KMS-11 (cell line): ENCODE results near the gene CASK.

Source experiments
- H2AFZ ChIP-seq: fragments of 200-600 bp; sonication (generic); 2 replicates; pipeline ENCODE4 v1.6.1; 2016; ENCODE audit warnings: antibody characterized with exemption, mixed run types, low read depth
- H3K27ac ChIP-seq: fragments of 200-600 bp; sonication (generic); 2 replicates; pipeline ENCODE4 v1.6.1; 2016; ENCODE audit warnings: mild to moderate bottlenecking, mixed run types
- H3K27me3 ChIP-seq: fragments of 200-600 bp; sonication (generic); 2 replicates; pipeline ENCODE4 v1.6.1; 2017; ENCODE audit warnings: mild to moderate bottlenecking, low read depth, mixed run types, moderate library complexity; ENCODE audit not compliant: insufficient read depth
- H3K36me3 ChIP-seq: fragments of 200-600 bp; sonication (generic); 2 replicates; pipeline ENCODE4 v1.6.1; 2017; ENCODE audit warnings: mild to moderate bottlenecking, mixed run types; ENCODE audit not compliant: insufficient read depth
- H3K4me1 ChIP-seq: fragments of 200-600 bp; sonication (generic); 2 replicates; pipeline ENCODE4 v1.6.1; 2016; ENCODE audit warnings: mild to moderate bottlenecking, low read depth, mixed run types; ENCODE audit not compliant: poor library complexity, severe bottlenecking
- H3K4me2 ChIP-seq: fragments of 200-600 bp; sonication (generic); 2 replicates; pipeline ENCODE4 v1.7.0; 2016; ENCODE audit warnings: mild to moderate bottlenecking, mixed run types
- H3K4me3 ChIP-seq: fragments of 200-600 bp; sonication (generic); IDR thresholded peaks from 2 replicates; pipeline ENCODE4 v1.6.1; 2017; ENCODE audit warnings: low read depth, low read length, mixed read lengths; ENCODE audit not compliant: insufficient read depth
- H3K79me2 ChIP-seq: fragments of 200-600 bp; sonication (generic); 2 replicates; pipeline ENCODE4 v1.6.1; 2016; ENCODE audit warnings: low read depth, mixed run types; ENCODE audit not compliant: insufficient read depth
- H3K9ac ChIP-seq: fragments of 200-600 bp; sonication (generic); 2 replicates; pipeline ENCODE4 v1.6.1; 2016; ENCODE audit warnings: mild to moderate bottlenecking, mixed run types
- H4K20me1 ChIP-seq: fragments of 200-600 bp; sonication (generic); 2 replicates; pipeline ENCODE4 v1.6.1; 2016; ENCODE audit warnings: mild to moderate bottlenecking, mixed run types; ENCODE audit not compliant: insufficient read depth
- TF ChIP-seq, protein P1 (sequence below): fragments of 200-600 bp; sonication (generic); conservative IDR thresholded peaks from 2 replicates; pipeline ENCODE4 v1.6.1; 2017; ENCODE audit warnings: low read depth, mild to moderate bottlenecking, antibody characterized with exemption, low read length, moderate library complexity, mixed read lengths

The CASK gene

DNA sequence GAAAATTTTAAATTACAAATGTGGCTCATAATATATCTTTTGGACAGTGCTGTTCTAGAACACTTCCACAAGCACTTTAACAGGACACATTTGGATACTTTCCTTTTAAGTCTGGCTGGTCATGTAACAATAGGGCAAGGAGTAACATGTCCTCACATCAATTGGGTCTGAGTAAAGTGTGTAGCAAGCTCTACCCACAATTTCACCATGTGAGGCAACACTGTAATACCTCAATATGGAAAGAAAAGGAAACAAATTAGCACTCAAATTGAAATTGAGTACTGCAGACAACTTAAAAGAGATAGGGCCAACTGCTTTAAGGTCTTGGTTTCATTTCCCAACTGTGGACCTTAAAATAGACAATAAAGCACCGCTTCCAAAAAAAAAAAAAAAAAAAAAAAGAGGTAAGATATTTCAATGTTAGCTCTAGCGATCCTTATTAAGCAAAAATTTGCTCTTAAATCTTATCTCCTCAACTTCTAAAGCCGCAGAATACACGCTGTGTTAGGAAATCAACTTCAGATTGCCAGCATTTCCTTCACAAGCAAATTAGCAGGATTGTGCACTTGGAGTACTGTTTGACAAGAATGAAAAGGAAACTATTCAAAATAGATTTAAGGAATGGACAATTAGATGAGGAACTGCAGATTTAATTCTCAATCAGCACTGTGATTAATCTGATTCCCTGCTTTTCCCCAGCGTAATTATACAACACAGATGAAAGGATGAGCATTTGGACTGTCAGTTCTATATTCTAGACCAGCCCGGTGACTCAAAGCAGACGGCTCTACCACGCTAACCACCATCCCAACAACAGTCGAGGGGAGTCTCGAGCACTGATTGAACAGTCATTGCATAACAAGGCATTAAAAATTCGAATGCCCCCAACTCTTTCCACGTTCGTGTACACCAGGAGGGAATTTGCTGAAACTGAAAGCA lies 1.6 kb downstream of the CASK start:
- Histone ChIP-seq H3K27ac (peak overlapping the region; percentile 54; the same call in 1 of the 2 replicates), H4K20me1 (no peaks in the 10 kb centered on the region), H3K4me1 (peaks cover 16% of the 10 kb centered on the region), H3K9ac (peak overlapping the region; percentile 62), H2AFZ (no peak overlapping the region), H3K4me3 (peak overlapping the region; percentile 48), H3K27me3 (no peaks in the 10 kb centered on the region), H3K4me2 (peak overlapping the region; percentile 63), H3K79me2 (peaks cover 60% of the 10 kb centered on the region), H3K36me3 (no peaks in the 10 kb centered on the region)
- TF ChIP-seq, protein P1, sequence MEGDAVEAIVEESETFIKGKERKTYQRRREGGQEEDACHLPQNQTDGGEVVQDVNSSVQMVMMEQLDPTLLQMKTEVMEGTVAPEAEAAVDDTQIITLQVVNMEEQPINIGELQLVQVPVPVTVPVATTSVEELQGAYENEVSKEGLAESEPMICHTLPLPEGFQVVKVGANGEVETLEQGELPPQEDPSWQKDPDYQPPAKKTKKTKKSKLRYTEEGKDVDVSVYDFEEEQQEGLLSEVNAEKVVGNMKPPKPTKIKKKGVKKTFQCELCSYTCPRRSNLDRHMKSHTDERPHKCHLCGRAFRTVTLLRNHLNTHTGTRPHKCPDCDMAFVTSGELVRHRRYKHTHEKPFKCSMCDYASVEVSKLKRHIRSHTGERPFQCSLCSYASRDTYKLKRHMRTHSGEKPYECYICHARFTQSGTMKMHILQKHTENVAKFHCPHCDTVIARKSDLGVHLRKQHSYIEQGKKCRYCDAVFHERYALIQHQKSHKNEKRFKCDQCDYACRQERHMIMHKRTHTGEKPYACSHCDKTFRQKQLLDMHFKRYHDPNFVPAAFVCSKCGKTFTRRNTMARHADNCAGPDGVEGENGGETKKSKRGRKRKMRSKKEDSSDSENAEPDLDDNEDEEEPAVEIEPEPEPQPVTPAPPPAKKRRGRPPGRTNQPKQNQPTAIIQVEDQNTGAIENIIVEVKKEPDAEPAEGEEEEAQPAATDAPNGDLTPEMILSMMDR = no peak

DNA sequence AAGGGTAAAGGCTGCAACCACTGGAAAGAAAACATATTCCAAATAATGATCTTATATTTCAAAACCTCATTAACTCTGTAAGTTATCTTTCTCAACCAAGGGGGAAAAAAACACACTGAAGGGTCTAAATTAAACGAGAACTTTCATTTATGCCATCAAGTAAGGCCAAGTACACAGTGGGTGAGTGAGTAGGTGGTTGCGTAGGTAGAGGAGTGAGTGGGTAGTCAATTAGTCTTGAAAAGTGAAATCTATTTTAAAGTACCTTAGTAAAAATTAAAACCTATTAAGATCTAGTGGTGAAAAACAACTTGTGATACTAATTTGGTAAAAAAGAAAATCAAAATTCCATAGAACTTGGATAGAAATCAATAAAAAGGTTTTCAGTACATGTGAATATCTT lies 3.5 kb downstream of the CASK start:
- H3K4me1 ChIP-seq = peaks cover 16% of the 10 kb centered on the region
- TF ChIP-seq, protein P1 = no peak
- H3K4me2 ChIP-seq = peak overlapping the region; percentile 63; the same call in 1 of the 2 replicates
- H3K4me3 ChIP-seq = no peak overlapping the region
- no peaks in the 10 kb centered on the region for H3K36me3 ChIP-seq
- no peak overlapping the region for H2AFZ ChIP-seq
- no peaks in the 10 kb centered on the region for H4K20me1 ChIP-seq
- peaks cover 76% of the 10 kb centered on the region for H3K79me2 ChIP-seq
- no peak overlapping the region for H3K9ac ChIP-seq
- H3K27me3 ChIP-seq = no peaks in the 10 kb centered on the region
- no peak overlapping the region for H3K27ac ChIP-seq

DNA sequence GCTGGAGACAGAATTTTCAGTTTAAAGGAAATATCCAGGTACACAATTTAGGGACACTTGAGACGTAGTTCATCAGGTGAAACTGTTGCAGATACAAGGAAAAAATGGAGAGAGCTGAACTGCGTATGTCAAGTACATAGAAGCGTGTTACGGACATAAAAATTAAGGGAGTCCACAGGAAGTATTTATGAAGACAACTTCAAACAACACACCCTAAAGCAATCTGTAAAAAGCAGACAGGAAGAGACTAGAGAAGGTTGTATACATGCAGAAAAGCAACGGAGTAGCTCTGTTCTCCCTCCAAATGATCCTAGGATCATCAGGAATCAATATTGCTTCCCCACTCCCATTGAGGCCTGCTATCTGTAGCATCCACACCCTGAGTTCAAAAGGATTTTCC lies 5.8 kb downstream of the CASK start:
- no peak overlapping the region for H3K4me2 ChIP-seq
- H3K79me2 ChIP-seq = peaks cover 93% of the 10 kb centered on the region
- no peak overlapping the region for H3K4me3 ChIP-seq
- peaks cover 16% of the 10 kb centered on the region for H3K4me1 ChIP-seq
- no peak overlapping the region for H2AFZ ChIP-seq
- no peak overlapping the region for H3K27ac ChIP-seq
- no peak overlapping the region for H3K9ac ChIP-seq
- H3K27me3 ChIP-seq = no peaks in the 10 kb centered on the region
- H3K36me3 ChIP-seq = no peaks in the 10 kb centered on the region
- TF ChIP-seq, protein P1 = no peak
- H4K20me1 ChIP-seq = no peaks in the 10 kb centered on the region

DNA sequence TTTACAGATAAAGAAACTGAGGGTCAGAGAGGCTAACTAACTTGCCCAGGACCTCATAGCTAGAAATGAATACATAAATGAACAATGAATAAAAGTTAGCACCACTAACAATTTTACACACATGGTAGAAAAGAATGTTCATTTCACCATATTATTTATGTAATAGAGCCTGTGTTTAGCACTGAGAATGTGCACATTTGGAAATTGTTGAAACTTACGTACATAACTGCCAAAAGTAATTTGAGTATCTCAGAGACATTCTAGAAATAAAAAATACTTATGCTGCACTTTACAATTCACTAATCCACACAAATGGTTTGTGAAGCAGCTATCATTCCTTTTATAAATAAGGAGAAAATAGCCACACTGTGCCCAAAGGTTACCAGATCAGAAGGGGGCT lies 9.9 kb downstream of the CASK start:
- TF ChIP-seq, protein P1 = no peak
- Histone ChIP-seq H3K4me2 (no peak overlapping the region), H3K4me1 (peaks cover 11% of the 10 kb centered on the region), H3K36me3 (no peaks in the 10 kb centered on the region), H3K27me3 (no peaks in the 10 kb centered on the region), H4K20me1 (no peaks in the 10 kb centered on the region), H2AFZ (no peak overlapping the region), H3K9ac (no peak overlapping the region), H3K4me3 (no peak overlapping the region), H3K79me2 (peaks cover 52% of the 10 kb centered on the region), H3K27ac (no peak overlapping the region)
